Caco-2 (cell line): Measurements from ENCODE around the gene BRD1. TPM values are rescaled to one million over a fixed set of nuclear protein-coding genes. Genes with fewer than 3 reads are reported as not detected.

Experiments
- BruUV-seq: library from RNA; stranded (reverse); fragments of 400-500 nt; replicated peaks from 2 replicates; lab custom pipeline; 2021; lab: Mats Ljungman, UMichigan
- CTCF ChIA-PET: fragments of 300-600 bp; sonication (Branson Sonifier 250); formaldehyde crosslinking; loops from one replicate; lab custom pipeline; 2022; ENCODE audit warnings: antibody characterized with exemption; lab: Charles Lee
- POLR2A ChIA-PET: fragments of 300-600 bp; sonication (Branson Sonifier 250); formaldehyde crosslinking; loops from one replicate; lab custom pipeline; 2022; ENCODE audit warnings: antibody characterized with exemption; lab: Charles Lee
- DNase-seq, 2 experiments: peaks; one replicate each; pipeline versions ENCODE4 v3.0.0 to v3.0.0-alpha.2; 2020 to 2022
- H3K27me3 ChIP-seq: replicated peaks from 2 replicates; pipeline ENCODE4 v1.6.0; 2011; ENCODE audit warnings: low read length; ENCODE audit not compliant: control insufficient read depth, insufficient read depth
- H3K36me3 ChIP-seq: 2 replicates; pipeline ENCODE4 v1.5.1; 2011; ENCODE audit warnings: low read length; ENCODE audit not compliant: control insufficient read depth, insufficient read depth
- H3K4me1 ChIP-seq: fragments of 250-450 bp; sonication (Bioruptor Pico); 2 replicates; pipeline ENCODE4 v1.5.1; 2020; ENCODE audit warnings: mild to moderate bottlenecking
- H3K4me3 ChIP-seq: 2 replicates; pipeline ENCODE4 v1.5.1; 2011; ENCODE audit warnings: low read depth, mild to moderate bottlenecking, control low read depth, low read length
- H3K9me3 ChIP-seq: fragments of 250-450 bp; sonication (Bioruptor Pico); 2 replicates; pipeline ENCODE4 v1.5.1; 2020; ENCODE audit warnings: mild to moderate bottlenecking, moderate library complexity
- H3K27ac Mint-ChIP-seq: one replicate; pipeline ENCODE4 v1.8.0; 2022; ENCODE audit warnings: mixed read lengths; ENCODE audit not compliant: unreplicated experiment
- H3K27me3 Mint-ChIP-seq: one replicate; pipeline ENCODE4 v1.8.0; 2022; ENCODE audit warnings: mixed read lengths; ENCODE audit not compliant: insufficient read depth, unreplicated experiment
- H3K36me3 Mint-ChIP-seq: one replicate; pipeline ENCODE4 v1.8.0; 2022; ENCODE audit warnings: mild to moderate bottlenecking, mixed read lengths; ENCODE audit not compliant: insufficient read depth, unreplicated experiment
- H3K4me1 Mint-ChIP-seq: one replicate; pipeline ENCODE4 v1.8.0; 2022; ENCODE audit warnings: low read depth, mixed read lengths; ENCODE audit not compliant: unreplicated experiment
- H3K4me3 Mint-ChIP-seq: one replicate; pipeline ENCODE4 v1.8.0; 2022; ENCODE audit warnings: mild to moderate bottlenecking, moderate library complexity, mixed read lengths; ENCODE audit not compliant: unreplicated experiment
- H3K9me3 Mint-ChIP-seq: one replicate; pipeline ENCODE4 v1.8.0; 2022; ENCODE audit warnings: mixed read lengths; ENCODE audit not compliant: unreplicated experiment
- intact Hi-C: fragments of 100-400 bp; cut with micrococcal nuclease; formaldehyde crosslinking; loops from one replicate; pipeline ENCODE4 v1.10.0; 2022; ENCODE audit not compliant: unreplicated experiment
- total RNA-seq: library from RNA; stranded (reverse); gene quantifications from 2 replicates; pipeline ENCODE4 v1.2.3, GENCODE V29; 2022
- TF ChIP-seq, protein P1 (sequence below), 2 experiments: fragments of 200-600 bp in 1 of 2; IDR thresholded peaks; 1 replicate in 1 of 2; 2 replicates in 1 of 2; pipeline versions ENCODE4 v1.5.1 to v1.8.0; 2011 to 2022; ENCODE audit warnings: antibody characterized with exemption in 1 of 2, control low read depth in 1 of 2, inconsistent platforms in 1 of 2, low read depth in 1 of 2, low read length in 1 of 2, mild to moderate bottlenecking in 1 of 2, moderate library complexity in 1 of 2; ENCODE audit not compliant: insufficient read depth in 1 of 2, severe bottlenecking in 1 of 2, unreplicated experiment in 1 of 2

Gene BRD1
- total RNA-seq, 1 experiment from 2014 or later: 46.9 TPM

DNA sequence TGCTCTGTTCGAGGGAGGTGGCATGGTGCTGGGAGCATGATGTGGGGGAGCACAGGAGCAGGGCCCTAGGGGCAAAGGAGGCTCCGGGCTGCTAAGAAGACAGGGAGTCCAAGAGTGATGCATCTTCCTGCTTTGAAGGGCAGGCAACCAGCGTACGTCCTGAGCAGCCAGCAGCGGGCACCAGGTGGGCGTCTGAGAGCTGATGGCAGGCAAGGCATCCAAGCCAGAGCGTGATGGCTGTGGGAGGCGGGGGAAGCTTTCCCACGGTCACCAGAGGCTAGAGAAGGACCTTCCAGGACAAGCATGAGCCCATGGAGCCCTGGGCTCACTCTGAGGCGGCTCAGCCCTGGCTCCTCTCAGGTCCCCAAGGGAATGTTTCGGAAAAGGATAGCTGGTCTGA, 32.2 kb downstream of the BRD1 start:
- BruUV-seq: no TSS peak
- POLR2A ChIA-PET: no interaction called here
- no peaks in the 10 kb centered on the region; the same call in none of the 2 replicates for H3K36me3 ChIP-seq
- H3K4me1 Mint-ChIP-seq: peaks cover 6% of the 10 kb centered on the region
- no peaks in the 10 kb centered on the region for H3K9me3 ChIP-seq
- H3K4me3 ChIP-seq: no peak overlapping the region
- intact Hi-C loops: no loop called here
- H3K27me3 ChIP-seq: no peaks in the 10 kb centered on the region
- no peak overlapping the region for H3K27ac Mint-ChIP-seq
- DNase-seq: no peak
- H3K9me3 Mint-ChIP-seq: no peaks in the 10 kb centered on the region
- no peaks in the 10 kb centered on the region for H3K27me3 Mint-ChIP-seq
- no peak overlapping the region for H3K4me3 Mint-ChIP-seq
- H3K4me1 ChIP-seq: no peaks in the 10 kb centered on the region
- TF ChIP-seq, protein P1, sequence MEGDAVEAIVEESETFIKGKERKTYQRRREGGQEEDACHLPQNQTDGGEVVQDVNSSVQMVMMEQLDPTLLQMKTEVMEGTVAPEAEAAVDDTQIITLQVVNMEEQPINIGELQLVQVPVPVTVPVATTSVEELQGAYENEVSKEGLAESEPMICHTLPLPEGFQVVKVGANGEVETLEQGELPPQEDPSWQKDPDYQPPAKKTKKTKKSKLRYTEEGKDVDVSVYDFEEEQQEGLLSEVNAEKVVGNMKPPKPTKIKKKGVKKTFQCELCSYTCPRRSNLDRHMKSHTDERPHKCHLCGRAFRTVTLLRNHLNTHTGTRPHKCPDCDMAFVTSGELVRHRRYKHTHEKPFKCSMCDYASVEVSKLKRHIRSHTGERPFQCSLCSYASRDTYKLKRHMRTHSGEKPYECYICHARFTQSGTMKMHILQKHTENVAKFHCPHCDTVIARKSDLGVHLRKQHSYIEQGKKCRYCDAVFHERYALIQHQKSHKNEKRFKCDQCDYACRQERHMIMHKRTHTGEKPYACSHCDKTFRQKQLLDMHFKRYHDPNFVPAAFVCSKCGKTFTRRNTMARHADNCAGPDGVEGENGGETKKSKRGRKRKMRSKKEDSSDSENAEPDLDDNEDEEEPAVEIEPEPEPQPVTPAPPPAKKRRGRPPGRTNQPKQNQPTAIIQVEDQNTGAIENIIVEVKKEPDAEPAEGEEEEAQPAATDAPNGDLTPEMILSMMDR (IDR thresholded peaks at IDR 0.05; ENCODE audit: insufficient read depth in 1 of 2, low read depth in 1 of 2, low read length in 1 of 2, severe bottlenecking in 1 of 2, unreplicated experiment in 1 of 2): no peak
- peaks cover 98% of the 10 kb centered on the region for H3K36me3 Mint-ChIP-seq
- CTCF ChIA-PET: no interaction called here

DNA sequence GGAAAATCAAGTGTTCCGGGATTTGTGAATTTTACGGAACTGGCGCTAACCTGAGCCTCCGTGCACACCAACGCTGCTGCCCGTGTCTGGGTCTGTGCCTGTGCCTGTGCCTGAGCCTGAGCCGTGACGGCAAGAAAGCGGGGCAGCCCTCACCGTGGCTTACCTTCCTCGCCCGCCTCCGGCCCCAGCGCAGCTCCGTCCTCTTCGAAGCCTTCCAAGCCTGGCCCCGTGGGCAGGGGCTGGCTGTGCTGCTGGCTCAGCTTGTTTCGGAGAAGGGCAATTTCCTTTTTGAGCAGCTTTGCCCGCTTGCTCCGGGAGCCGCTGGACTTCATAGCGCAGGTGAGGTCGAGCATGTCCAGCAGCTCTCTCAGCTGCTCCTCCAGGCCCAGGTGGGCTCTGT, 33.8 kb downstream of the BRD1 start:
- ChIA-PET CTCF (no interaction called here), POLR2A (no interaction called here)
- Histone ChIP-seq H3K4me1 (no peaks in the 10 kb centered on the region), H3K27me3 (no peaks in the 10 kb centered on the region), H3K36me3 (no peaks in the 10 kb centered on the region; the same call in none of the 2 replicates), H3K9me3 (no peaks in the 10 kb centered on the region), H3K4me3 (no peak overlapping the region)
- Mint-ChIP-seq H3K36me3 (peaks cover 93% of the 10 kb centered on the region), H3K27ac (no peak overlapping the region), H3K4me3 (no peak overlapping the region), H3K27me3 (no peaks in the 10 kb centered on the region), H3K4me1 (peaks cover 6% of the 10 kb centered on the region), H3K9me3 (no peaks in the 10 kb centered on the region)
- no peak for DNase-seq
- TF ChIP-seq, protein P1 (IDR thresholded peaks at IDR 0.05; ENCODE audit: insufficient read depth in 1 of 2, low read depth in 1 of 2, low read length in 1 of 2, severe bottlenecking in 1 of 2, unreplicated experiment in 1 of 2): no peak
- intact Hi-C loops: no loop called here
- BruUV-seq: no TSS peak

DNA sequence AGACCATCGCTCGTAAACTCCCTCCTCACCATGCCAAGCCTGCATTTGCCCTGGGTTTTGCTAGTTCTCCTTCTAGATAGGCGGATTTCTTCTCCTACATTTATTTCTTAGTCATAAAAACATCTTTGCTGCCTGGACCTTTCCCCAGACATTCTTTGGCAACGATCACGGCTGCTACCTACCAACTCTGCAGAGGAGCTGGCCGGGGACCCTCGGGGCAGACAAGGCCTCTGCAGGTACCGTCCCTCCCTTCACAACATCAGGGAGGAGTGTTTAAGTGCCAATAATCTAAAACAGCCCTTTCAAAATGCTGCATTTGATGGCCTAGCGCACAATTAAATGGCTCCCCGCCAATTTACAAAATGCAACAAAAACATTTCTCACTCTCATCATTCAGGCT, 34.4 kb downstream of the BRD1 start:
- no peak for DNase-seq
- Mint-ChIP-seq H3K9me3 (no peaks in the 10 kb centered on the region), H3K4me3 (no peak overlapping the region), H3K27ac (no peak overlapping the region), H3K36me3 (peaks cover 91% of the 10 kb centered on the region), H3K27me3 (no peaks in the 10 kb centered on the region), H3K4me1 (peaks cover 6% of the 10 kb centered on the region)
- Histone ChIP-seq H3K27me3 (no peaks in the 10 kb centered on the region), H3K4me3 (no peak overlapping the region), H3K4me1 (no peaks in the 10 kb centered on the region), H3K36me3 (no peaks in the 10 kb centered on the region; the same call in none of the 2 replicates), H3K9me3 (no peaks in the 10 kb centered on the region)
- intact Hi-C loops: no loop called here
- POLR2A ChIA-PET: no interaction called here
- BruUV-seq: no TSS peak
- TF ChIP-seq, protein P1 (IDR thresholded peaks at IDR 0.05; ENCODE audit: insufficient read depth in 1 of 2, low read depth in 1 of 2, low read length in 1 of 2, severe bottlenecking in 1 of 2, unreplicated experiment in 1 of 2): no peak
- CTCF ChIA-PET: no interaction called here
